HG03575 (cell line): ENCODE results near the gene DSE.

Source experiments
- ATAC-seq: cut with Tn5 transposase; IDR thresholded peaks from one replicate; pipeline ENCODE4 v1.9.1; 2021; ENCODE audit not compliant: unreplicated experiment, insufficient number of reproducible peaks, low FRiP score; ENCODE audit errors: extremely low read depth

DSE gene

DNA sequence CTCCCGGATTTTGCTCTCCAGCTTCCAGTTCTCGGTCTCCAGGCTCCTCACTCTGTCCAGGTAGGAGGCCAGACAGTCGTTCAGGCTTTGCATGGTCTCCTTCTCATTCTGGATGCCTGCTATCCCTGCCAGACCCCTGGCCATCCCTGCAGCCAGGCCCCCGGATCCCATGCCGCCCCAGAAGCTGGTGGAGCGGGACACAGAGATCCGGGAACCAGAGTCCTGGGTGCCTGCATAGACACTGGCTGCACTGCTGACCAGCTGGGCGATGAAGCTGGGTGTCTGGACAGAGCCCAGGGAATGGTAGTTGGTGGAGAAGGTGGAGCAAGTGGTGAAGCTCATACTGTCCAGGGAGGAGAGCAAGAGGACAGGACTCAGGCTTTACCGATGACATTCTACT, 87.5 kb downstream of the DSE start:
- no peak for ATAC-seq

DNA sequence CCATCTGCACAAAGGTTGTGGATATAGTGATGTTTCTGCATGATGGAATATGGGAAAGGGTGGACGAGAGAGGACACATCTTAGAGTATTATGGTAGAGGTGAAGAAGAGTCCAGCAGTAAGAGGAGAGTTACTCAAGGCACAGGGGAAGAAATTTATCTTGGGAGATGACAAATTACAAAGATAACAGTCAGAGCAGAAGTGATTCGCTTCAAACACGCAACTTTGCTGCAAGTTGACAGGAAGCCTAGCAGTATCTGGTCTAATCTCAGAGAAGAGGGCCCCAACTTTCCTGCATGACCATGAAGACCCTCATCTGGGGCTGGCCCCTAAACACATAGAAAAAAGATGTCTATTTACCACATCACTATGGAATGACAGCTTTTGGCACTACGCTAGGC, 89.2 kb downstream of the DSE start:
- no peak for ATAC-seq

DNA sequence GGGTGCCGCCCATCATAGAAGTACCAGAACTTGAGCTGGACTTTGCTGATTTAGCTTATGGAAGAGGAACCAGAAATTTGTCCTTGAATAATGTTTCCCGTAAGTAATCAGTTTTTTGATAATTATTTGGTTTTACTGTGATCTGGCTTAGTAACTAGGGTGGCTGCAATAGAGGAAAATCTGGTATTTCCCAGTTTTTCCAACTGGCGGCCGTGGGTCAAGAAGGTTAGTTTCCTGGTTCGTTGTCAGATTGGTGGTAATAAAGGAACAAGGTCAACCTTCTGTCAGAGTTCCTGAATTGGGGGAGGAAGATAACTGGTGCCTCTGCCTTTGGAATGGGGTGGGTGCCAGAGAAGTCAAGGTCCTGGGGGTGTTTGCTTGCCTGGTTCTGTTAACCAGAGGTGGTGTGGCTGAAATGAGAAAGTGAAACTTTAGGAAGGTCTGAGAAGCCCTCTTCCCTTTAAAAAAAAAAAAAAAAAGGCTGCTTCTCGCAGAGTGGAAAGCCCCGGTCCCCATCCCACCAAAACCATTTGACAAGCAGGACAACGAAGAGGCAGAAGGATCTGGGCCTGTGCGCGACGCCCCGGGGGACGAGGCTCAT, 90.7 kb downstream of the DSE start, which contains the start of gene CALHM6:
TSS of gene CALHM6 (plus strand) at position 45 of the 601 bp plus-strand sequence. CDS start at position 600, 555 bp downstream.
- no peak for ATAC-seq

DNA sequence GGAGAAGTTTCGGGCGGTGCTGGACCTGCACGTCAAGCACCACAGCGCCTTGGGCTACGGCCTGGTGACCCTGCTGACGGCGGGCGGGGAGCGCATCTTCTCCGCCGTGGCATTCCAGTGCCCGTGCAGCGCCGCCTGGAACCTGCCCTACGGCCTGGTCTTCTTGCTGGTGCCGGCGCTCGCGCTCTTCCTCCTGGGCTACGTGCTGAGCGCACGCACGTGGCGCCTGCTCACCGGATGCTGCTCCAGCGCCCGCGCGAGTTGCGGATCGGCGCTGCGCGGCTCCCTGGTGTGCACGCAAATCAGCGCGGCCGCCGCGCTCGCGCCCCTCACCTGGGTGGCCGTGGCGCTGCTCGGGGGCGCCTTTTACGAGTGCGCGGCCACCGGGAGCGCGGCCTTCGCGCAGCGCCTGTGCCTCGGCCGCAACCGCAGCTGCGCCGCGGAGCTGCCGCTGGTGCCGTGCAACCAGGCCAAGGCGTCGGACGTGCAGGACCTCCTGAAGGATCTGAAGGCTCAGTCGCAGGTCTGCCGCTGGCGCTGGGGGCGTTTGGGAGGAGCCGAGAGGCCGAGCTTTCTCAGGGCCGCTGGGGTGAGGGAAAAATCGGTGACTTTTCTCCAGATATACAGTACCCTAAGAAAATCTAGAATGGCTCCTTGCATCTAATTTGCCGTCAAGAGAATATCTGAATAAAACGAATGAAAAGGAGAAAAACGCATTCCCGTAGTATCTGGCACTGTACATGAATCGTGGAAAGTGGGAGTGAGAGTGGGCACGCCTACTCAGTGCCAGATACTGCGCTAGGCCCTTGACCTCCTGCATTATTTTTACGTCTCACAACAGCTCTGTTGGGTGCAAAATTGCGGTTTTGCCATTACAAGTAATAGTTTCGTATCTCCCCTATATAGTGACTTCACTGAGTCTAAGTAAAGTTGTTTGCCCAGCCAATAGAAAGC, 91.5 kb downstream of the DSE start:
- ATAC-seq, result no peak

DNA sequence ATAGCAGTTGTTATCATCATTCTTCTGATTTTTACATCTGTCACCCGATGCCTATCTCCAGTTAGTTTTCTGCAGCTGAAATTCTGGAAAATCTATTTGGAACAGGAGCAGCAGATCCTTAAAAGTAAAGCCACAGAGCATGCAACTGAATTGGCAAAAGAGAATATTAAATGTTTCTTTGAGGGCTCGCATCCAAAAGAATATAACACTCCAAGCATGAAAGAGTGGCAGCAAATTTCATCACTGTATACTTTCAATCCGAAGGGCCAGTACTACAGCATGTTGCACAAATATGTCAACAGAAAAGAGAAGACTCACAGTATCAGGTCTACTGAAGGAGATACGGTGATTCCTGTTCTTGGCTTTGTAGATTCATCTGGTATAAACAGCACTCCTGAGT, 92.6 kb downstream of the DSE start:
- no peak for ATAC-seq

DNA sequence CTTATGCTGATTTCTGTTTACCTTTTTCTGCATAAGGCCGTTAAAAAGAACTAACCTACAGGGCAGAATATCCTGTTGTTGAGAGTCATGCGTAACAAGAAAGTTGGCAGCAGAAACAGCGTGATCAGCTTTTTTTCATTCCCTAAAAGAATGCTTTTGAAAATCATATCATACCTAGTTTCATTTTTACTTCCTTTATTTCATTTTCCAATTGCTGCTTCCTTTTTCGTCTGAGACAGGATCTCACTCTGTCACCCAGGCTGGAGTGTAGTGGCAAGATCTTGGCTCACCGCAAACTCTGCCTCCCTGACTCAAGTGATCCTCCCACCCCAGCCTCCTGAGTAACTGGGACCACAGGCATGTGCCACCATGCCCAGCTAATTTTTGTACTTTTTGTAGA, 94.5 kb downstream of the DSE start:
- no peak for ATAC-seq

DNA sequence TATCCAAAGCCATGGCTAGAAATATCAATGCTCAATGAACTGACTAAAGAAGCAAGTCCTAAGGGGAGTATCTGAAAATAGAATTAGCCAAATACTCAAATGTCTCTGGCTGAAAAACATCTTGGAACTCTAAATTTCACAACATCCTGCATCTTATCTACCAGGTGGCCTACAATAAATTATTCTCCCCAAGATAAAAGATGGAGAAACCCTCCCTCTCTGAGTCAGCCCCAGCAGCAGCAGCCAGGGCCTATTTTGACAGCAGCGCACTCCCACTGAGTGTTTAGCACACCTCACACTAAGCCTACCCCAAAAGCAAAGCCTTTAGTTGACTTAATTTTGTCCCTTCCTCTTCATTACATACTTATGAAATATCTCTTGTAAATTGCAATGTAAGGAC, 96.3 kb downstream of the DSE start:
- ATAC-seq, result no peak

DNA sequence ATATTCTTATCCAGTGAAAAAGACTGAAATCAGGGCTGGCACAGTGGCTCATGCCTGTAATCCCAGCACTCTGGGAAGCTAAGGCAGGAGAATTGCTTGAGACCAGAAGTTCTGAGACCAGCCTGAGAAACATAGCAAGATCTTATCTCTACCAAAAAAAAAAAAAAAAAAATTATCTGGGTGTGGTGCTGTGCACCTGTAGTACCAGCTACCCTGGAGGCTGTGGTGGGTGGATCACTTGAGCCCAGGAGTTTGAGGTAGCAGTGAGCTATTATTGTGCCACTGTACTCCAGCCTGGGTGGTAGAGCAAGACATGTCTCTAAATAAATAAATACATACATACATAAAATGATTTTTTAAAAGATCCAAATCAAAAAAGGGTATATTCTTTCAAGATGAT, 96.8 kb downstream of the DSE start:
- no peak for ATAC-seq

DNA sequence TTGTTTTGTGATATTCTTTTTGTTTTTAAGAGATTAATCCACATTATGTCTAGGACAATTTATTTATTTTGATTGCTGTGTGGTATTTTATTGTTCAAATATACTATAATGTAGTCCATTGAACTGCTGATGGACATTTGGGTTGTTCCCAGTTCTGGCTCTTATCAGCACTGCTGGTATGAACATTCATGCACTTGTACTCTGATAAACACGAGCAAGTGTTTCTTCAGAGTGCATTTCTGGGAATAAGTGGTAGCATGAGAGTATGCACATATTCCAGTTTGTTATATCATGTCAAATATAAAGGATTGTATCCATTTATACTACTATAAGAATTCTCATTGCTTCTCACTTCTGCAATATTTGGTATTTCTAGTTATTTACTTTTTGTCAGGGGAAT, 97.5 kb downstream of the DSE start:
- ATAC-seq, result no peak

DNA sequence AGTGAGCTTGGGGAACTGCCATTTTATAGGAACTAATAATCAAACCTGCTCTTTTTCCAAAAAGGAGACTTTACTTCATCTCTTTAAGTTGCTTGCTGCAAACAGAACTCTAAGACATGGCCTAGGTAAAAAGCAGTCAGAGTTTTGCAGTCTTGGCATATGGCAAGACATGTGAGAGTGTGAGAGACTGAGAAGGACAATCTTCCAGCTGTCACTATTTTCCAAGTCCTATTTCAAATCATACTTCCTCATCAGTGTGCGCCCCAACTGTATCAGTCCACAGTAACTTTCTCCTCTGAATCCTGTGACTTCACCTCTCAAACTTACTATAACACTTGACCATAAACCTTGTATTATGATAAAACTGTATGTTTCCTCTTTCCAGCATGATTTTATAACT, 100.8 kb downstream of the DSE start:
- no peak for ATAC-seq

DNA sequence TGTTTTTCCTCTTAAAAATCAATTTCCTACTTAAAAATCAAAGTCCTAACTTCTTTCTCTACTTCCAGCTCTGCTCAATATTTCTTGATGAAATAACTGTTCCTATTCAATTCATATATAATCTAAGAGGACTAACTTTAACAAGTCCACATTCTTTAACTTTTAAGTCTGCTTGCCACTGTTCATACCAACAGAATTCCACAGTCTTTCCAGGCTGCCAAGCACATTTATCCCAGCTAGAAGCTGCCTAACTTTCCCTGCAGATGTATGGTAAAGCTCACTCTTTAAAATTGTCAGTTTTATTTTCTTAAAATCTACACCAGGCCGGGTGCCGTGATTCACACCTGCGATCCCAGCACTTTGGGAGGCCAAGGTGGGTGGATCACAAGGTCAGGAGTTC, 102.0 kb downstream of the DSE start:
- no peak for ATAC-seq

DNA sequence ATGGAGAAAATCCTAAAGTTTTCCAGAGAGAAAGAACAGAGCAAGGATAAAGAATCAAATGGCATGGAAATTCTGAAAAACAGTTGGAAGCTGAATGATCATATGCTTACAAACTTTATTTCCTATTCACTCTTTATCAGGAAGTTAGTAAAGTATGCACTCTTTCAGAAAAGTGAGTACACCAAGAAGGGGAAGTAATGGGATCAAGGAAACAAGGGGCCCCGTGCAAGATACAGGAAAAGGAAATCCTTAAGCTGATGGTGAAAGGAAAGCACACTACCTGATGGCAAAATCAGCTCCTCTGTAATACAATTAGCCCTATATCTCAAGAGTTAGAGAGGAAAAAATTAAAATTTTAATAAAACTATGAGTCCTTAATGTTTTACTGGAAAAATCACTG, 104.4 kb downstream of the DSE start:
- no peak for ATAC-seq

DNA sequence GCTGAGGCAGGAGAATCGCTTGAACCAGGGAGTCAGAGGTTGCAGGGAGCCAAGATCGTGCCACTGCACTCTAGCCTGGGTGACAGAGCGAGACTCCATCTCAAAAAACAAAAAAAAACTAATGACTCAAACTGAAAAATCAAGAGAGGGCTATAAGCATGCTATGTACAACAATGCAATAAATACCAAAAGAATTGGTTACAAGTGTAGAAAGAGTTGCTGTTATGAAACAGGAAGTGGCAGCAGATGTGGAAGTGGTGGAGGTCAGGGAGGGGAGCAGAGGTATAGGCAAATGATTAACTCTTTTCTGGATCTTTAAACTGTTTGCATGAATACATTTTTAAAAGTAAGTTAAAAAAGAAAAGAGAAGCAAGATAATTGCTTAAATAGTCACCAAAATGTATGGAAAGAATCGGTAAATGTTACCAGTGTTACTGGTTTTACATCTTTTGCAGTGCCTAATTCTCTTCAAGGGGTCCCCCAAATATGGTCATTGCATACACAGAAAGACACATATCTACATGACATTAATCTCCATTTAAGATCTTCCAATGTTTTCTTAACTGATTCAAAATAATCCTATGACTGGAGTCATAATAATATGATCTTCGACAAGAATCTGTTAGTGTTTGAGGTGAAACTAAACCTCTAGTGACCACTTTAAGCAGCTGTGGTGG, 105.4 kb downstream of the DSE start:
- ATAC-seq, result peak; percentile 99

DNA sequence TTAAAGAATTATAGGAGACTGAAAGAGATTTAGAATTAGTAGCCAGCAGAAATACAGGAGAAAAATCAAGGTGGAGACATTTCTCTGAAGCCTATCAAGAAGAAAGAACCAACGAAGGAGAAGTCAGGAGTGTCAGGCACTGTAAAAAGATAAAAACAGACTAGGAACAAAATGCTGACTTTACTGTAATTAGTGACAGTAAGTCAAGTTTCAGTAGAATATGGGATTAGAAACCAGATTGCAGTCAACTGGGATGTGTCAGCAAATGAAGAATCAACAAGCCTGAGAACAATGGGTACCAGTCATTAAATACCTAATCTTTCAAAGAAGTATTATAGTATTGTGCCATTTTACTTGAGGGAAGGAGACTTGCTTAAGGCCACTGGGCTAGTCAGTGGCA, 112.0 kb downstream of the DSE start:
- no peak for ATAC-seq

DNA sequence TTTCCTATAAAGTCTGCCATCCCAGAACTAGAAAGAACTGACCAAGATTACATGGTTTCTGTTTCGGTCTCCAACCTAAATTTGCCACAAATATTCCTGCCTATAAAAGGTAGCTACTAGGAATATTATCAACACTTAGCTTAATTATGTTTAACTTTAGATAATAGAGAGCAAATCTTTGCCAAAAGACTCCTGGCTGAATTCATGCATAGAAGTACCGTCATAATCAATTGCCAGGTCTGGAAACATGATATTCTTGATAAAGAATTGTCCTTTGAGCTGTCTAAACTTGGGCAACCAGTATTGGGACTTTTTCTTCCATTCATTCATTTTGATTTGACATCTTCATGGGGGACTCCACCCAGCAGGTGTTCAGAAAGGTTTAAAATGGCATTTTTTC, 112.9 kb downstream of the DSE start:
- no peak for ATAC-seq

DNA sequence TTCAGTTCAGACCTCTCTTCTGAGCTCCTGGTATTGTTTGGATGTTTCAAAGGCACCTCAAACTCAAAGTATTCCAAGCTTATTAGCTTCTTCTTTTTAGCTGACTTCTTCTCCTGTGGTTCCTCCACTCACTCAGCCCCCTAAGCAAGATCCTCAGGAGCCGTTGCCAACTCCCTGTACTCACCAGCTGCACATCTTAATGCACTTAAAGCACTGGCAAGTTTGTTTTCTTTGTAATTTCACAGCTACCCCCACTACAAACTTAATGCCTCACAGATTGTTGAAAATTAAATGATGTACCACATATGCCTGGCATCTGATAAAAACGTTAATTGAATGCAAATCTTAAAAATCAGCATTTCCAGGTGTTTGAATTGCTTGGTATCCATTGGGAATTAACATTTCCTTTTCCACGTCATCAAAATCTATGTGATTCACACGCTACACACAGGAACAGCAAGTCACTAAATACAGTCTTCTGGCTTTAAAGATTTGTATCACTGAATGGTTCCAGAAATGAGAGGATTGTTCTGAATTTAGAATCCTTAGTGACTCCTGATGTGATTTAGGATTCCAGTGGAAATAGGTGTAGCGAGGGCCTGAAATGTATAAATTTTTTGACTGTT, 114.9 kb downstream of the DSE start:
- ATAC-seq, result no peak

DNA sequence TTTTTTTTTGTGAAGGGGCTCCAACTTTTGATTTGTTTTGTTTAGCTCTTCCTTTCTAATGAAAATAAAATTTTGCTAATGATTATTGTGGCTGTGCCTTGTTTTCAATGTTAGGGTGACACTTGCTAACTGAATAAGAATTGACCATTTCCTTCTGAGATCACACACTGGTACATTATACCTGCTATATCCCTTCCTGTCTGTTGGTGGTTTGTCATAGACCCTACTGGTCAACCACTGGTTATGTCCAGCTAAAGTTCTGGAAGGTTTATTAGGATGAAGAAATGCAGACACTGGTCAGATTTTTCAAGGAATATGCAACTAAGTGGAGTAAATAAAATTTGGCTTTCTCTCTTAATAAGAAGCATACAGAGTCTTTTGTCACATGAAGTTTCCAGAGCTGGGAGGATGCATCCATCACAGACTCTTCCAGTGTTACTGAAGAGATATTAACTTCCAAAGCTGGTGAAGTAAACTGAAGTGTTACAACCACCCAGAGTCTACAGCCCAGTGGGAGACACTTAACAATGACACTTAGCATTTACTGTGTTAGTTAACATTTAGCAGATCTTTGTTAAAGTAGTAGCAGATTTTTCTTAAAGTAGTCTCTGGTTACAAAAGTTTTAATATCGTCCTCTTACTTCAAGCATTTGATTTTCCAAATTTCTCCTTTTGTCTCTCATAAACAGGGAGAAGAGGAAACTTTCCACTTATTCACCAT, 121.0 kb downstream of the DSE start:
- no peak for ATAC-seq

DNA sequence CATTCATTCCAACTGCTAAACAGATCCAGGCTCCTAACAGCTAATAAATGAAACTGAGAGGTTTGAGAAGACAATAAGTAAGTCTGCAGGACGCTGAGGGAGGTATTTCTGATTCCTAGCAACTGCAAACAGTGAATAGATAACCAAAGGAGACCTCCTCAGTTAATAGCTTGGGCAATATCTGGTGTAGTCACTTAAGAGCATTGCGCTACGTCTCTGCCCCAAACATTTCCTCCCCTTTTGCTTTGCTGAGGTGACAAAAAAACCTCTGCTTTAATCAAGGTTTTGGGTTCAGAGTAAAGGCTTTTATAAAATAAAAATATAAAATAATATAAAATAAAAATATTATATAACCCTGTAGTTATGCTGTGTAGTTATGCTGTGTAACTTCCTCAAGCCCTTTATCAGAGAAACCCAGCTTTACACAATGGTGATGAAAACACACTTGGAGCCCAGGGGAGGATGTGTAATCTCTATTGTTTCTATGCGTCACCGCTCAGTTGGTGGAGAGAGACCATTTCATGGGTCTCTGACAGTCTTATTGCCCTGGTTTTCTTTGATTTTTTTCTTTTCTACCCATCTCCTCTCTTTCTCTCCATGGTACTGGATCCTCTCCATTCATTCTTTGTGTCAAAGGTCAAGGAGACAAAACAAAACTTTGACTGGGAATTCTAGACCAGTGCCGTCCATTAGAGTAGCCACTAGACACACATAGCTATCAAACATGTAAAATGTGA, 121.8 kb downstream of the DSE start:
- ATAC-seq, result no peak
